Nephron progenitor cell (in vitro differentiated cells): Measurements from ENCODE around the gene ADORA1.

Experiments used
- DNase-seq: peaks from one replicate; pipeline ENCODE4 v3.0.0; 2021
- H3K27ac Mint-ChIP-seq: 2 replicates; pipeline ENCODE4 v1.8.0; 2021; ENCODE audit warnings: mild to moderate bottlenecking, moderate library complexity, mixed read lengths
- H3K27me3 Mint-ChIP-seq: 2 replicates; pipeline ENCODE4 v1.8.0; 2021; ENCODE audit warnings: mild to moderate bottlenecking, low read depth, mixed read lengths; ENCODE audit not compliant: poor library complexity
- H3K36me3 Mint-ChIP-seq: 2 replicates; pipeline ENCODE4 v1.8.0; 2021; ENCODE audit warnings: low read depth, mixed read lengths
- H3K4me1 Mint-ChIP-seq: 2 replicates; pipeline ENCODE4 v1.8.0; 2021; ENCODE audit warnings: mixed read lengths
- H3K4me3 Mint-ChIP-seq: 2 replicates; pipeline ENCODE4 v1.8.0; 2021; ENCODE audit warnings: mild to moderate bottlenecking, moderate library complexity, mixed read lengths
- H3K9me3 Mint-ChIP-seq: 2 replicates; pipeline ENCODE4 v1.8.0; 2021; ENCODE audit warnings: mild to moderate bottlenecking, moderate library complexity, mixed read lengths
- CTCF ChIP-seq: fragments of 200-600 bp; sonication (generic); IDR thresholded peaks from 2 replicates; pipeline ENCODE4 v1.5.0; 2021; ENCODE audit warnings: antibody characterized with exemption

The ADORA1 gene

GRCh38 chr1:203178083-203178482, 50.6 kb downstream of the ADORA1 start:
- DNase-seq: no peak
- H3K9me3 Mint-ChIP-seq: no peaks in the 10 kb centered on the region
- peaks cover 51% of the 10 kb centered on the region for H3K4me1 Mint-ChIP-seq
- H3K27ac Mint-ChIP-seq: peak overlapping the region; percentile 66
- H3K4me3 Mint-ChIP-seq: peak overlapping the region; percentile 48
- H3K36me3 Mint-ChIP-seq: no peaks in the 10 kb centered on the region
- no peak for TF ChIP-seq CTCF
- H3K27me3 Mint-ChIP-seq: peaks cover 9% of the 10 kb centered on the region

GRCh38 chr1:203178821-203179666, 51.5 kb downstream of the ADORA1 start:
- peak overlapping the region; percentile 43 for H3K27ac Mint-ChIP-seq
- TF ChIP-seq CTCF: no peak
- H3K36me3 Mint-ChIP-seq: no peaks in the 10 kb centered on the region
- H3K4me1 Mint-ChIP-seq: peaks cover 44% of the 10 kb centered on the region
- H3K27me3 Mint-ChIP-seq: peaks cover 9% of the 10 kb centered on the region
- no peak for DNase-seq
- no peak overlapping the region for H3K4me3 Mint-ChIP-seq
- H3K9me3 Mint-ChIP-seq: no peaks in the 10 kb centered on the region

- H3K27me3 Mint-ChIP-seq: peaks cover 9% of the 10 kb centered on the region
- H3K4me3 Mint-ChIP-seq: no peak overlapping the region
- no peak for DNase-seq
- H3K9me3 Mint-ChIP-seq: no peaks in the 10 kb centered on the region
- H3K4me1 Mint-ChIP-seq: peaks cover 41% of the 10 kb centered on the region
- no peak for TF ChIP-seq CTCF
- no peaks in the 10 kb centered on the region for H3K36me3 Mint-ChIP-seq
- H3K27ac Mint-ChIP-seq: no peak overlapping the region
Observed at GRCh38 chr1:203179667-203180005, 52.1 kb downstream of the ADORA1 start.

- peaks cover 47% of the 10 kb centered on the region for H3K4me1 Mint-ChIP-seq
- DNase-seq: no peak
- no peak for TF ChIP-seq CTCF
- H3K27ac Mint-ChIP-seq: no peak overlapping the region
- H3K4me3 Mint-ChIP-seq: no peak overlapping the region
- H3K36me3 Mint-ChIP-seq: no peaks in the 10 kb centered on the region
- H3K27me3 Mint-ChIP-seq: peaks cover 9% of the 10 kb centered on the region
- H3K9me3 Mint-ChIP-seq: no peaks in the 10 kb centered on the region
Observed at GRCh38 chr1:203180611-203181330, 53.2 kb downstream of the ADORA1 start.

- no peak for TF ChIP-seq CTCF
- Mint-ChIP-seq H3K36me3 (no peaks in the 10 kb centered on the region), H3K4me3 (no peak overlapping the region), H3K9me3 (no peaks in the 10 kb centered on the region), H3K4me1 (peaks cover 47% of the 10 kb centered on the region), H3K27me3 (peaks cover 9% of the 10 kb centered on the region), H3K27ac (no peak overlapping the region)
- no peak for DNase-seq
Observed at GRCh38 chr1:203181586-203182386, 54.3 kb downstream of the ADORA1 start.
